Fibroblast of lung (primary cell): ENCODE results near the gene ZNRF3. TPM values are rescaled to one million over a fixed set of nuclear protein-coding genes. Genes with fewer than 3 reads are reported as not detected.

ENCODE experiments used
- DNase-seq, 2 donors: peaks; one replicate each; pipeline versions ENCODE4 v3.0.0 to v3.0.0-alpha.2; 2010; ENCODE audit warnings: low read depth in 2 of 2
- H2AFZ ChIP-seq: 2 replicates; pipeline ENCODE4 v1.5.1; 2012; ENCODE audit warnings: low read length, control low read depth, inconsistent platforms
- H3K27ac ChIP-seq: 2 replicates; pipeline ENCODE4 v1.5.1; 2011; ENCODE audit warnings: low read length, control low read depth; ENCODE audit not compliant: insufficient read depth
- H3K27me3 ChIP-seq: 2 replicates; pipeline ENCODE4 v1.5.1; 2011; ENCODE audit warnings: mild to moderate bottlenecking, low read length; ENCODE audit not compliant: control insufficient read depth, insufficient read depth
- H3K36me3 ChIP-seq: 2 replicates; pipeline ENCODE4 v1.5.1; 2011; ENCODE audit warnings: low read length; ENCODE audit not compliant: control insufficient read depth, insufficient read depth
- H3K4me1 ChIP-seq: 2 replicates; pipeline ENCODE4 v1.5.1; 2011; ENCODE audit warnings: low read length; ENCODE audit not compliant: control insufficient read depth, insufficient read depth; ENCODE audit errors: extremely low read depth
- H3K4me2 ChIP-seq: 2 replicates; pipeline ENCODE4 v1.5.1; 2011; ENCODE audit warnings: low read length, control low read depth; ENCODE audit not compliant: insufficient read depth; ENCODE audit errors: extremely low read depth
- H3K4me3 ChIP-seq, 4 experiments: fragments of 200-600 bp in 1 of 4; sonication (generic) in 1 of 4; replicated peaks in 1 of 4; 2 replicates each; pipeline ENCODE4 v1.5.1; 2011 to 2016; ENCODE audit warnings: low read length in 4 of 4, low read depth in 3 of 4, mild to moderate bottlenecking in 3 of 4, control low read depth in 2 of 4, inconsistent platforms in 1 of 4, mixed read lengths in 1 of 4; ENCODE audit not compliant: insufficient read depth in 1 of 4; ENCODE audit errors: control extremely low read depth in 1 of 4
- H3K79me2 ChIP-seq: 2 replicates; pipeline ENCODE4 v1.5.1; 2012; ENCODE audit warnings: mild to moderate bottlenecking, low read length, inconsistent platforms; ENCODE audit not compliant: control insufficient read depth, insufficient read depth
- H3K9ac ChIP-seq: 2 replicates; pipeline ENCODE4 v1.5.1; 2011; ENCODE audit warnings: mild to moderate bottlenecking, low read length, control low read depth; ENCODE audit not compliant: insufficient read depth
- H3K9me3 ChIP-seq: 2 replicates; pipeline ENCODE4 v1.5.1; 2012; ENCODE audit warnings: low read depth, low read length; ENCODE audit not compliant: control insufficient read depth, insufficient read depth
- H4K20me1 ChIP-seq: 2 replicates; pipeline ENCODE4 v1.5.1; 2011; ENCODE audit warnings: low read length; ENCODE audit not compliant: control insufficient read depth, insufficient read depth; ENCODE audit errors: extremely low read depth
- CTCF ChIP-seq, 2 donors: IDR thresholded peaks in 1 of 2; conservative IDR thresholded peaks in 1 of 2; 1 replicate in 1 of 2; 2 replicates in 1 of 2; pipeline ENCODE4 v1.5.1; 2011 to 2012; ENCODE audit warnings: low read length in 2 of 2, control low read depth in 1 of 2, inconsistent platforms in 1 of 2, low read depth in 1 of 2, mild to moderate bottlenecking in 1 of 2
- EZH2 ChIP-seq: IDR thresholded peaks from 2 replicates; pipeline ENCODE4 v1.5.1; 2012; ENCODE audit warnings: low read length, control low read depth, mild to moderate bottlenecking; ENCODE audit errors: missing control alignments
- polyA plus RNA-seq, 2 donors: library from polyadenylated mRNA; depleted of rRNA in 1 of 2; stranded (reverse) in 1 of 2; unstranded in 1 of 2; fragments of >200 nt; gene quantifications; 2 replicates each; pipeline ENCODE4 v1.2.1, GENCODE V29; 2011 to 2012; ENCODE audit warnings: missing spikeins in 1 of 2
- total RNA-seq: library from RNA; depleted of rRNA; stranded (reverse); fragments of >200 nt; gene quantifications from 2 replicates; pipeline ENCODE4 v1.2.1, GENCODE V29; 2014

ZNRF3 gene
- total and polyA plus RNA-seq, 2 donors (not counting 1 experiment from before 2014, with no cell fraction given), result 1.1 to 2.6 TPM

DNA sequence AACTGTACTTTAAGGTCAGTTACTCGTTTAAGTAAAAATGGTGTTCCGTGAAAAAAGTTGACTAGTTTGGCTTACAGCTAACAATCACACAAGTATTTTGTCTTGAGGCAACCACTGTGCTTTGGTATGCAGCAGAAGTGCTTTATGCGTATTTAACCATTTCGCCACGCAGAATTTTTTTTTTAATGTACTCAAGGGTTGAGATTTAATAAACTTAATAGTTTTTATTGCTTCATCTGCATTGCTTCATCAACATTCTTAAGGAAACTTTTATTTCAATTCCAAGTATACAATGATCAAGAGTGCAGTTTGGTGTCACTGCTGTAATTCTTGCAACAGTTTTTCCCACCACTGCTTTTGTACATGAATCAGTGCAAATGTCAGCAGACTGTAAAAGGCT, 66.4 kb downstream of the ZNRF3 start:
- Histone ChIP-seq H3K79me2 (no peaks in the 10 kb centered on the region), H3K9ac (no peak overlapping the region), H3K4me1 (peaks cover 3% of the 10 kb centered on the region), H3K36me3 (no peaks in the 10 kb centered on the region), H2AFZ (no peak overlapping the region), H3K4me2 (no peak overlapping the region), H3K9me3 (no peaks in the 10 kb centered on the region), H3K27ac (no peak overlapping the region), H3K4me3 (no peak overlapping the region), H3K27me3 (no peaks in the 10 kb centered on the region), H4K20me1 (no peaks in the 10 kb centered on the region)
- TF ChIP-seq CTCF (conservative IDR thresholded peaks at IDR 0.05 in 1 of 2, IDR thresholded peaks at IDR 0.05 in 1 of 2; ENCODE audit: low read depth in 1 of 2, low read length in 2 of 2) (no peak), EZH2 (no peak)
- DNase-seq, result peak in 1 of 2 donors; percentile 91

DNA sequence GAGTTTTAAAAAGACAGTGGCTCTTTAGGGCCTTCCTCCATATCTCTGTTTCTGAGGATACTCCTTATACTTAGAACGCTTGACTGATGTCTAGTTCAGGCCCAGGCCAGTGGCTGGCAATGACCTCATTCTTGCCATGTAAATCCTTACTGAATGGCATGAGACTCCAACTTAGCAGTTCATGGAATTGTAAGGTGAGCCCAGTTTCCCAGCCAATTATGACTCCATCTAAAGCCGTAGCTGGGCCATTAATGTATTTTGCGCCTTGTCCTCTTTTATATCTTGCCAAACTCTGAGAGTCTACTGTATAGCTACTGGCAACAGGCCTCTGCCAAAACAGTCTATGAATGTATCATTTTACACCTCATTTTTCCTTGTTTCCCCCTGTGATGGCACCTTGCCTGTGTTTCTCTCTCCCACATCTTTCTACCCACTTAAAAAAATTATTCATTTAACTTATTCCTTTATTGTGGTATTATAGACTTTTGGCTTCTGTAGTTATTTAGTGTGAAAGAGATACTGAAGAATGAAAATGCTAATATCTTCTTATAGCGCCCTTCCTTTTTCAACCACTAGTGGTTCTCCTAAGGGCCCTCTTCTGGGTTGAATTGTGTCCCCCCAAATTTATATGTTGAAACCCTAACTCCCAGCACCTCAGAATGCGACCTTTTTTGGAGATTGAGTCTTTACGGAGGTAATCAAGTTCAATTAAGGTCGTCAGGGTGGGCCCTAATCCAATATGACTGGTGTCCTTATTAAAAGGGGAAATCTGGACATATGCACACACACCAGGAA, 67.4 kb downstream of the ZNRF3 start:
- Histone ChIP-seq H2AFZ (no peak overlapping the region), H3K4me1 (peaks cover 3% of the 10 kb centered on the region), H3K36me3 (no peaks in the 10 kb centered on the region), H3K4me3 (no peak overlapping the region), H3K27me3 (no peaks in the 10 kb centered on the region), H4K20me1 (no peaks in the 10 kb centered on the region), H3K9ac (no peak overlapping the region), H3K79me2 (no peaks in the 10 kb centered on the region), H3K27ac (no peak overlapping the region), H3K9me3 (no peaks in the 10 kb centered on the region), H3K4me2 (no peak overlapping the region)
- TF ChIP-seq EZH2 (no peak), CTCF (conservative IDR thresholded peaks at IDR 0.05 in 1 of 2, IDR thresholded peaks at IDR 0.05 in 1 of 2; ENCODE audit: low read depth in 1 of 2, low read length in 2 of 2) (no peak)
- DNase-seq, result no peak

GRCh38 chr22:28951530-28951929, 68.2 kb downstream of the ZNRF3 start:
- Histone ChIP-seq H3K9ac (no peak overlapping the region), H3K36me3 (no peaks in the 10 kb centered on the region), H3K4me1 (peaks cover 3% of the 10 kb centered on the region), H2AFZ (no peak overlapping the region), H3K9me3 (no peaks in the 10 kb centered on the region), H4K20me1 (no peaks in the 10 kb centered on the region), H3K4me2 (no peak overlapping the region), H3K27me3 (no peaks in the 10 kb centered on the region), H3K27ac (no peak overlapping the region), H3K79me2 (no peaks in the 10 kb centered on the region), H3K4me3 (no peak overlapping the region)
- DNase-seq, result no peak
- TF ChIP-seq EZH2 (no peak), CTCF (conservative IDR thresholded peaks at IDR 0.05 in 1 of 2, IDR thresholded peaks at IDR 0.05 in 1 of 2; ENCODE audit: low read depth in 1 of 2, low read length in 2 of 2) (no peak)
